Bronchial epithelial cell (primary cell): ENCODE measurements around the gene PTCH2. TPM values are rescaled to one million over a fixed set of nuclear protein-coding genes. Genes with fewer than 3 reads are reported as not detected.

ENCODE experiments used
- DNase-seq: peaks from one replicate; pipeline ENCODE4 v3.0.0-alpha.2; 2010; ENCODE audit warnings: low read depth
- FAIRE-seq: peaks from 2 replicates; lab custom pipeline; 2011; peaks lifted over from hg19 to GRCh38; lab: Jason Lieb, UNC
- H3K27me3 ChIP-seq: 2 replicates; pipeline ENCODE4 v1.5.1; 2011; ENCODE audit warnings: low read length; ENCODE audit not compliant: control insufficient read depth, insufficient read depth
- H3K36me3 ChIP-seq: 2 replicates; pipeline ENCODE4 v1.5.1; 2011; ENCODE audit warnings: low read length; ENCODE audit not compliant: control insufficient read depth, insufficient read depth
- H3K4me3 ChIP-seq: 2 replicates; pipeline ENCODE4 v1.5.1; 2011; ENCODE audit warnings: mild to moderate bottlenecking, low read depth, low read length, control low read depth
- CTCF ChIP-seq: IDR thresholded peaks from 2 replicates; pipeline ENCODE4 v1.5.1; 2011; ENCODE audit warnings: mild to moderate bottlenecking, moderate library complexity, low read length, control low read depth, inconsistent platforms; ENCODE audit not compliant: insufficient read depth, severe bottlenecking
- total RNA-seq: library from RNA; depleted of rRNA; stranded (reverse); fragments of >200 nt; gene quantifications from 2 replicates; pipeline ENCODE4 v1.2.1, GENCODE V29; 2014

PTCH2 gene
- total RNA-seq, 1 donor from 2014 or later = not detected

- no peak overlapping the region for H3K4me3 ChIP-seq
- no peak for TF ChIP-seq CTCF
- H3K36me3 ChIP-seq = peaks cover 28% of the 10 kb centered on the region
- DNase-seq (no peak), FAIRE-seq (no peak)
- no peaks in the 10 kb centered on the region for H3K27me3 ChIP-seq
These were observed 64.1 kb downstream of the PTCH2 start for GRCh38 chr1:44778705-44779576.

GRCh38 chr1:44777969-44778635, 65.0 kb downstream of the PTCH2 start:
- no peaks in the 10 kb centered on the region for H3K27me3 ChIP-seq
- H3K4me3 ChIP-seq = no peak overlapping the region
- no peak for TF ChIP-seq CTCF
- peaks cover 28% of the 10 kb centered on the region for H3K36me3 ChIP-seq
- no peak for DNase-seq
- FAIRE-seq = no peak

GRCh38 chr1:44777547-44777946, 65.5 kb downstream of the PTCH2 start:
- FAIRE-seq = no peak
- no peaks in the 10 kb centered on the region for H3K27me3 ChIP-seq
- no peak for DNase-seq
- H3K4me3 ChIP-seq = no peak overlapping the region
- no peak for TF ChIP-seq CTCF
- peaks cover 28% of the 10 kb centered on the region for H3K36me3 ChIP-seq

- Histone ChIP-seq H3K4me3 (peak overlapping the region; percentile 88), H3K36me3 (peaks cover 28% of the 10 kb centered on the region), H3K27me3 (no peaks in the 10 kb centered on the region)
- TF ChIP-seq CTCF = no peak
- DNase-seq (no peak), FAIRE-seq (no peak)
These were observed 66.4 kb downstream of the PTCH2 start for GRCh38 chr1:44776730-44777068.

- peaks cover 28% of the 10 kb centered on the region for H3K36me3 ChIP-seq
- FAIRE-seq = no peak
These were observed 66.9 kb downstream of the PTCH2 start for GRCh38 chr1:44775930-44776729.

More at GRCh38 chr1:44775930-44776729, 66.9 kb downstream of the PTCH2 start:
- Histone ChIP-seq H3K4me3 (peak overlapping the region; percentile 88), H3K27me3 (no peaks in the 10 kb centered on the region)
- no peak for TF ChIP-seq CTCF
- DNase-seq = no peak
